ENCODE data around the gene YWHAE.
"Not testable (repeated sequence)": the region's sequence is repeated elsewhere in the genome, so short reads cannot be mapped to it uniquely, and the experiment has no call there.

The YWHAE gene

GRCh38 chr17:1399679-1400512 lies at the start of gene YWHAE:
TSS of gene YWHAE (minus strand) at chr17:1400222. CDS start at chr17:1400110, 112 bp downstream.
- DNase-seq (ENCODE audit: low read depth), result peak; percentile 94

GRCh38 chr17:1449412-1449967 lies 49.5 kb upstream of the YWHAE start:
- DNase-seq (ENCODE audit: low read depth), result no peak

GRCh38 chr17:1447052-1447451 lies 47.0 kb upstream of the YWHAE start:
- DNase-seq (ENCODE audit: low read depth), result no peak

- no peak for DNase-seq (ENCODE audit: low read depth)
These were observed 46.2 kb upstream of the YWHAE start for GRCh38 chr17:1446201-1446600.

- DNase-seq (ENCODE audit: low read depth), result not testable (repeated sequence)
These were observed 45.7 kb upstream of the YWHAE start for GRCh38 chr17:1445695-1446094.

- not testable (repeated sequence) for DNase-seq (ENCODE audit: low read depth)
These were observed 42.7 kb upstream of the YWHAE start for GRCh38 chr17:1442721-1443120.

GRCh38 chr17:1442187-1442586 lies 42.2 kb upstream of the YWHAE start:
- no peak for DNase-seq (ENCODE audit: low read depth)

- DNase-seq (ENCODE audit: low read depth), result no peak
These were observed 40.9 kb upstream of the YWHAE start for GRCh38 chr17:1440921-1441320.

GRCh38 chr17:1438593-1439083 lies 38.6 kb upstream of the YWHAE start:
- no peak for DNase-seq (ENCODE audit: low read depth)

- DNase-seq (ENCODE audit: low read depth), result no peak
These were observed 35.3 kb upstream of the YWHAE start for GRCh38 chr17:1435326-1435725.

- no peak for DNase-seq (ENCODE audit: low read depth)
These were observed 34.1 kb upstream of the YWHAE start for GRCh38 chr17:1434150-1434549.

GRCh38 chr17:1431631-1432104 lies 31.6 kb upstream of the YWHAE start:
- DNase-seq (ENCODE audit: low read depth), result no peak

GRCh38 chr17:1423456-1424135 lies 23.6 kb upstream of the YWHAE start:
- no peak for DNase-seq (ENCODE audit: low read depth)

- no peak for DNase-seq (ENCODE audit: low read depth)
These were observed 22.9 kb upstream of the YWHAE start for GRCh38 chr17:1422885-1423284.

- no peak for DNase-seq (ENCODE audit: low read depth)
These were observed 21.4 kb upstream of the YWHAE start for GRCh38 chr17:1421470-1421869.

GRCh38 chr17:1420981-1421380 lies 21.0 kb upstream of the YWHAE start:
- no peak for DNase-seq (ENCODE audit: low read depth)

- DNase-seq (ENCODE audit: low read depth), result no peak
These were observed 20.1 kb upstream of the YWHAE start for GRCh38 chr17:1420163-1420562.

GRCh38 chr17:1418476-1418875 lies 18.5 kb upstream of the YWHAE start:
- not testable (repeated sequence) for DNase-seq (ENCODE audit: low read depth)

GRCh38 chr17:1416414-1416813 lies 16.4 kb upstream of the YWHAE start:
- no peak for DNase-seq (ENCODE audit: low read depth)

GRCh38 chr17:1414634-1415033 lies 14.6 kb upstream of the YWHAE start:
- DNase-seq (ENCODE audit: low read depth), result no peak

- no peak for DNase-seq (ENCODE audit: low read depth)
These were observed 14.1 kb upstream of the YWHAE start for GRCh38 chr17:1414001-1414574.

GRCh38 chr17:1413281-1413791 lies 13.3 kb upstream of the YWHAE start:
- DNase-seq (ENCODE audit: low read depth), result no peak

Measured in activated T-helper 1 cell treated with Interleukin-2 at 50 U/mL for 16 hours (primary cell).